HepG2 (cell line): ENCODE results near the gene C16orf89. TPM values are rescaled to one million over a fixed set of nuclear protein-coding genes. Genes with fewer than 3 reads are reported as not detected.
A peak's percentile ranks its signal among the peaks of the same experiment; 100 is the strongest.

Source experiments
- DPF2 ChIP-seq: sonication (generic); formaldehyde crosslinking; IDR thresholded peaks from 2 replicates; pipeline ENCODE4 v1.4.0; 2020; ENCODE audit warnings: mild to moderate bottlenecking, low read depth, missing genetic modification reagents, borderline replicate concordance
- GATAD2A ChIP-seq: IDR thresholded peaks from 2 replicates; pipeline ENCODE4 v1.6.1; 2016
- HMG20A ChIP-seq: IDR thresholded peaks from 2 replicates; pipeline ENCODE4 v1.6.1; 2016; ENCODE audit warnings: borderline replicate concordance
- HOXA3 ChIP-seq: sonication (generic); formaldehyde crosslinking; IDR thresholded peaks from 2 replicates; pipeline ENCODE4 v1.5.0; 2020; ENCODE audit warnings: missing genetic modification reagents
- MIXL1 ChIP-seq: IDR thresholded peaks from 2 replicates; pipeline ENCODE4 v1.6.1; 2016
- NCOA2 ChIP-seq: sonication (generic); formaldehyde crosslinking; IDR thresholded peaks from 2 replicates; pipeline ENCODE4 v1.8.0; 2022; ENCODE audit warnings: inconsistent platforms
- NFE2 ChIP-seq: sonication (generic); formaldehyde crosslinking; IDR thresholded peaks from 2 replicates; pipeline ENCODE4 v1.4.0; 2020; ENCODE audit warnings: missing genetic modification reagents
- NR2C2 ChIP-seq: sonication (generic); formaldehyde crosslinking; IDR thresholded peaks from 2 replicates; pipeline ENCODE4 v1.4.0; 2020; ENCODE audit warnings: missing genetic modification reagents, mild to moderate bottlenecking, moderate library complexity, borderline replicate concordance
- SRY ChIP-seq: sonication (generic); formaldehyde crosslinking; IDR thresholded peaks from 2 replicates; pipeline ENCODE4 v1.8.0; 2022; ENCODE audit warnings: mild to moderate bottlenecking, missing genetic modification reagents
- STAG1 ChIP-seq: sonication (generic); formaldehyde crosslinking; IDR thresholded peaks from 2 replicates; pipeline ENCODE4 v1.4.0; 2020; ENCODE audit warnings: missing genetic modification reagents
- TSC22D2 ChIP-seq: sonication (generic); formaldehyde crosslinking; IDR thresholded peaks from 2 replicates; pipeline ENCODE4 v1.5.1; 2020; ENCODE audit warnings: missing genetic modification reagents, mild to moderate bottlenecking, borderline replicate concordance
- ZBTB1 ChIP-seq: sonication (generic); formaldehyde crosslinking; IDR thresholded peaks from 2 replicates; pipeline ENCODE4 v1.4.0; 2020; ENCODE audit warnings: missing genetic modification reagents, borderline replicate concordance
- ZNF136 ChIP-seq: sonication (generic); formaldehyde crosslinking; IDR thresholded peaks from 2 replicates; pipeline ENCODE4 v1.8.1; 2022; ENCODE audit warnings: low read depth, mild to moderate bottlenecking, moderate library complexity, missing genetic modification reagents
- ZNF251 ChIP-seq: sonication (generic); formaldehyde crosslinking; IDR thresholded peaks from 2 replicates; pipeline ENCODE4 v1.9.0; 2021; ENCODE audit warnings: mild to moderate bottlenecking, missing genetic modification reagents
- ZNF3 ChIP-seq: IDR thresholded peaks from 2 replicates; pipeline ENCODE4 v1.7.0; 2017; ENCODE audit warnings: inconsistent platforms
- ZNF30 ChIP-seq: sonication (generic); formaldehyde crosslinking; IDR thresholded peaks from 2 replicates; pipeline ENCODE4 v1.5.0; 2020; ENCODE audit warnings: mild to moderate bottlenecking, missing genetic modification reagents
- ZNF598 ChIP-seq: sonication (generic); formaldehyde crosslinking; IDR thresholded peaks from 2 replicates; pipeline ENCODE4 v1.5.1; 2020; ENCODE audit warnings: mild to moderate bottlenecking, missing genetic modification reagents, borderline replicate concordance
- ZNF777 ChIP-seq: sonication (generic); formaldehyde crosslinking; IDR thresholded peaks from 2 replicates; pipeline ENCODE4 v1.4.0; 2020; ENCODE audit warnings: missing genetic modification reagents
- polyA plus RNA-seq, 8 experiments: library from polyadenylated mRNA; depleted of rRNA in 3 of 8; stranded (reverse) in 7 of 8; unstranded in 1 of 8; fragments of >200 nt; fragmentation: Illumina TruSeq in 4 of 8; extraction: Trizol in 4 of 8; gene quantifications; 2 replicates each; pipeline versions ENCODE4 v1.2.1 to v1.2.3, GENCODE V29; 2011 to 2016; ENCODE audit warnings: low read depth in 4 of 8, missing spikeins in 1 of 8, mixed read lengths in 1 of 8; ENCODE audit not compliant: insufficient read depth in 1 of 8
- total RNA-seq, 5 experiments: library from RNA; depleted of rRNA; stranded (reverse); fragments of >200 nt; fragmentation: Illumina TruSeq; extraction: Trizol; gene quantifications; 2 replicates each; pipeline ENCODE4 v1.2.3, GENCODE V29; 2016; ENCODE audit warnings: low read depth in 1 of 5
- TF ChIP-seq, protein P1 (sequence below): IDR thresholded peaks from 2 replicates; pipeline ENCODE4 v1.6.1; 2012; ENCODE audit warnings: inconsistent platforms
- TF ChIP-seq, protein P2 (sequence below): sonication (generic); formaldehyde crosslinking; conservative IDR thresholded peaks from 2 replicates; pipeline ENCODE4 v1.4.0; 2020; ENCODE audit warnings: missing genetic modification reagents
- TF ChIP-seq, protein P3 (sequence below): sonication (generic); formaldehyde crosslinking; IDR thresholded peaks from 2 replicates; pipeline ENCODE4 v1.4.0; 2020; ENCODE audit warnings: mild to moderate bottlenecking, missing genetic modification reagents
- TF ChIP-seq, protein P4 (sequence below): sonication (generic); formaldehyde crosslinking; IDR thresholded peaks from 2 replicates; pipeline ENCODE4 v1.5.1; 2020; ENCODE audit warnings: mild to moderate bottlenecking, missing genetic modification reagents, moderate library complexity

C16orf89 gene
- total and polyA plus RNA-seq, 2 of the 13 experiments (the other 11 are each of a cell fraction or from before 2014, with no cell fraction given) = 1.9 to 3.4 TPM

DNA sequence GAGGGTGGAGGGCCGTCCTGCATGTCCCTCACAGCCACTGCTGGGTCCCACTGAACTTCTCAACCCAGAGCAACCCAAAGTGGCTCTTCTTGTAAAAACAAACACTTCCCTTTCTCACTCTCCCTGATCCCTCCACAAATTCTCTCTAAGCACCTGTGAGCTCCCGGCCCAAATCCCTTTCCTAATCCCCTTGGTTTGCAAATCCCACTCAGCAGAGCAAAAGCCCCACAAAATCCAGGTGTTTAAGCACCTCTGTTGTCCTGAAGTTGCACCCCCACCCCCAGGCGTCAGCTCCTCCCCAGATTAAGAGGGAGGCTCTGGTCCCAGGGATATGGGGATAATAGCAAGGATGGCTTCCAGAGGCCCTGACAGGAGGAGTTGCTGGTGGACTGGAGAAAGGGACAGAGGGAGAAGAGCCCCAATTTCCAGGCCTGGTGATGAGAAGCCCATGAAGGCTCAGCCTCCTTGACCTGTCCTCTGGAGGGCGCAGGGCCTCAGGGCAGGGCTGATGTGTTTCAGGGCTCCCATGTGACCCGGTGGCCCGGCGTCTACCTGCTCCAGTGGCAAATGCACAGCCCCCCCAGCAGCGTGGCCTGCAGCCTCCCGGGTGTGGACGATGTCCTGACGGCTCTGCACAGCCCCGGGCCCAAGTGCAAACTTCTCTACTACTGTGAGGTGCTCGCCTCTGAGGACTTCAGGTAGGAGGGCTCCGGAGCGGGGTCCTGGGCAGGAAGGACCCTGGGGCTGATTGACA lies 55.0 kb downstream of the C16orf89 start (continued):
- TF ChIP-seq, protein P1, sequence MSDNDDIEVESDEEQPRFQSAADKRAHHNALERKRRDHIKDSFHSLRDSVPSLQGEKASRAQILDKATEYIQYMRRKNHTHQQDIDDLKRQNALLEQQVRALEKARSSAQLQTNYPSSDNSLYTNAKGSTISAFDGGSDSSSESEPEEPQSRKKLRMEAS = peak; percentile 39; the same call in 1 of the 2 replicates
- TF ChIP-seq MIXL1 (no peak), DPF2 (no peak), HOXA3 (CRISPR knock-in tag) (no peak), GATAD2A (CRISPR knock-in tag) (no peak), ZNF136 (CRISPR knock-in tag) (0 out of 2 replicates have a peak, but pooled peaks have one; percentile 34), ZNF30 (CRISPR knock-in tag) (no peak), ZNF598 (0 out of 2 replicates have a peak, but pooled peaks have one; percentile 40), HMG20A (CRISPR knock-in tag) (no peak), NR2C2 (CRISPR knock-in tag) (no peak), NCOA2 (CRISPR knock-in tag) (no peak), NFE2 (no peak), ZNF777 (CRISPR knock-in tag) (0 out of 2 replicates have a peak, but pooled peaks have one; percentile 17), ZNF251 (CRISPR knock-in tag) (no peak), STAG1 (peak; percentile 79), ZBTB1 (no peak), ZNF3 (no peak), TSC22D2 (CRISPR knock-in tag) (no peak), SRY (CRISPR knock-in tag) (no peak; the same call in 1 of the 2 replicates)
- TF ChIP-seq, protein P2, sequence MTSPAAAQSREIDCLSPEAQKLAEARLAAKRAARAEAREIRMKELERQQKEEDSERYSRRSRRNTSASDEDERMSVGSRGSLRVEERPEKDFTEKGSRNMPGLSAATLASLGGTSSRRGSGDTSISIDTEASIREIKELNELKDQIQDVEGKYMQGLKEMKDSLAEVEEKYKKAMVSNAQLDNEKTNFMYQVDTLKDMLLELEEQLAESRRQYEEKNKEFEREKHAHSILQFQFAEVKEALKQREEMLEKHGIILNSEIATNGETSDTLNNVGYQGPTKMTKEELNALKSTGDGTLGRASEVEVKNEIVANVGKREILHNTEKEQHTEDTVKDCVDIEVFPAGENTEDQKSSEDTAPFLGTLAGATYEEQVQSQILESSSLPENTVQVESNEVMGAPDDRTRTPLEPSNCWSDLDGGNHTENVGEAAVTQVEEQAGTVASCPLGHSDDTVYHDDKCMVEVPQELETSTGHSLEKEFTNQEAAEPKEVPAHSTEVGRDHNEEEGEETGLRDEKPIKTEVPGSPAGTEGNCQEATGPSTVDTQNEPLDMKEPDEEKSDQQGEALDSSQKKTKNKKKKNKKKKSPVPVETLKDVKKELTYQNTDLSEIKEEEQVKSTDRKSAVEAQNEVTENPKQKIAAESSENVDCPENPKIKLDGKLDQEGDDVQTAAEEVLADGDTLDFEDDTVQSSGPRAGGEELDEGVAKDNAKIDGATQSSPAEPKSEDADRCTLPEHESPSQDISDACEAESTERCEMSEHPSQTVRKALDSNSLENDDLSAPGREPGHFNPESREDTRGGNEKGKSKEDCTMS = no peak
- TF ChIP-seq, protein P3, sequence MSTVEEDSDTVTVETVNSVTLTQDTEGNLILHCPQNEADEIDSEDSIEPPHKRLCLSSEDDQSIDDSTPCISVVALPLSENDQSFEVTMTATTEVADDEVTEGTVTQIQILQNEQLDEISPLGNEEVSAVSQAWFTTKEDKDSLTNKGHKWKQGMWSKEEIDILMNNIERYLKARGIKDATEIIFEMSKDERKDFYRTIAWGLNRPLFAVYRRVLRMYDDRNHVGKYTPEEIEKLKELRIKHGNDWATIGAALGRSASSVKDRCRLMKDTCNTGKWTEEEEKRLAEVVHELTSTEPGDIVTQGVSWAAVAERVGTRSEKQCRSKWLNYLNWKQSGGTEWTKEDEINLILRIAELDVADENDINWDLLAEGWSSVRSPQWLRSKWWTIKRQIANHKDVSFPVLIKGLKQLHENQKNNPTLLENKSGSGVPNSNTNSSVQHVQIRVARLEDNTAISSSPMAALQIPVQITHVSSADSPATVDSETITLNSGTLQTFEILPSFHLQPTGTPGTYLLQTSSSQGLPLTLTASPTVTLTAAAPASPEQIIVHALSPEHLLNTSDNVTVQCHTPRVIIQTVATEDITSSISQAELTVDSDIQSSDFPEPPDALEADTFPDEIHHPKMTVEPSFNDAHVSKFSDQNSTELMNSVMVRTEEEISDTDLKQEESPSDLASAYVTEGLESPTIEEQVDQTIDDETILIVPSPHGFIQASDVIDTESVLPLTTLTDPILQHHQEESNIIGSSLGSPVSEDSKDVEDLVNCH (CRISPR knock-in tag) = no peak
- TF ChIP-seq, protein P4, sequence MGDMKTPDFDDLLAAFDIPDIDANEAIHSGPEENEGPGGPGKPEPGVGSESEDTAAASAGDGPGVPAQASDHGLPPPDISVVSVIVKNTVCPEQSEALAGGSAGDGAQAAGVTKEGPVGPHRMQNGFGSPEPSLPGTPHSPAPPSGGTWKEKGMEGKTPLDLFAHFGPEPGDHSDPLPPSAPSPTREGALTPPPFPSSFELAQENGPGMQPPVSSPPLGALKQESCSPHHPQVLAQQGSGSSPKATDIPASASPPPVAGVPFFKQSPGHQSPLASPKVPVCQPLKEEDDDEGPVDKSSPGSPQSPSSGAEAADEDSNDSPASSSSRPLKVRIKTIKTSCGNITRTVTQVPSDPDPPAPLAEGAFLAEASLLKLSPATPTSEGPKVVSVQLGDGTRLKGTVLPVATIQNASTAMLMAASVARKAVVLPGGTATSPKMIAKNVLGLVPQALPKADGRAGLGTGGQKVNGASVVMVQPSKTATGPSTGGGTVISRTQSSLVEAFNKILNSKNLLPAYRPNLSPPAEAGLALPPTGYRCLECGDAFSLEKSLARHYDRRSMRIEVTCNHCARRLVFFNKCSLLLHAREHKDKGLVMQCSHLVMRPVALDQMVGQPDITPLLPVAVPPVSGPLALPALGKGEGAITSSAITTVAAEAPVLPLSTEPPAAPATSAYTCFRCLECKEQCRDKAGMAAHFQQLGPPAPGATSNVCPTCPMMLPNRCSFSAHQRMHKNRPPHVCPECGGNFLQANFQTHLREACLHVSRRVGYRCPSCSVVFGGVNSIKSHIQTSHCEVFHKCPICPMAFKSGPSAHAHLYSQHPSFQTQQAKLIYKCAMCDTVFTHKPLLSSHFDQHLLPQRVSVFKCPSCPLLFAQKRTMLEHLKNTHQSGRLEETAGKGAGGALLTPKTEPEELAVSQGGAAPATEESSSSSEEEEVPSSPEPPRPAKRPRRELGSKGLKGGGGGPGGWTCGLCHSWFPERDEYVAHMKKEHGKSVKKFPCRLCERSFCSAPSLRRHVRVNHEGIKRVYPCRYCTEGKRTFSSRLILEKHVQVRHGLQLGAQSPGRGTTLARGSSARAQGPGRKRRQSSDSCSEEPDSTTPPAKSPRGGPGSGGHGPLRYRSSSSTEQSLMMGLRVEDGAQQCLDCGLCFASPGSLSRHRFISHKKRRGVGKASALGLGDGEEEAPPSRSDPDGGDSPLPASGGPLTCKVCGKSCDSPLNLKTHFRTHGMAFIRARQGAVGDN (CRISPR knock-in tag) = peak; percentile 72
